ENCODE data around the gene CUL9.

Gene CUL9

GRCh38 chr6:43147691-43148477 lies 34.1 kb upstream of the CUL9 start:
- 91 to 93% methylated on average over 6 of the region's 6 CpGs for WGBS, 2 experiments
- Histone ChIP-seq H3K27me3 (ENCODE audit: control insufficient read depth, insufficient read depth, low read length, poor library complexity, severe bottlenecking) (no peaks in the 10 kb centered on the region), H3K27ac (ENCODE audit: insufficient read depth, low read depth, low read length, poor library complexity, severe bottlenecking) (no peak overlapping the region), H3K4me3 (ENCODE audit: insufficient read depth, low read depth, low read length) (no peak overlapping the region), H3K9me3 (ENCODE audit: control insufficient read depth, low read length) (no peaks in the 10 kb centered on the region), H3K36me3 (ENCODE audit: control insufficient read depth, insufficient read depth, low read length) (peaks cover 13% of the 10 kb centered on the region), H3K4me1 (ENCODE audit: control insufficient read depth, insufficient read depth, low read length) (peaks cover 6% of the 10 kb centered on the region)

GRCh38 chr6:43149265-43149664 lies 32.7 kb upstream of the CUL9 start:
- H3K9me3 ChIP-seq (ENCODE audit: control insufficient read depth, low read length) = no peaks in the 10 kb centered on the region
- no peak overlapping the region for H3K4me3 ChIP-seq (ENCODE audit: insufficient read depth, low read depth, low read length)
- WGBS, 2 experiments = 91 to 100% methylated on average over 1 of the region's 1 CpG
- no peaks in the 10 kb centered on the region for H3K4me1 ChIP-seq (ENCODE audit: control insufficient read depth, insufficient read depth, low read length)
- H3K27me3 ChIP-seq (ENCODE audit: control insufficient read depth, insufficient read depth, low read length, poor library complexity, severe bottlenecking) = no peaks in the 10 kb centered on the region
- H3K27ac ChIP-seq (ENCODE audit: insufficient read depth, low read depth, low read length, poor library complexity, severe bottlenecking) = no peak overlapping the region
- H3K36me3 ChIP-seq (ENCODE audit: control insufficient read depth, insufficient read depth, low read length) = peaks cover 13% of the 10 kb centered on the region

DNA sequence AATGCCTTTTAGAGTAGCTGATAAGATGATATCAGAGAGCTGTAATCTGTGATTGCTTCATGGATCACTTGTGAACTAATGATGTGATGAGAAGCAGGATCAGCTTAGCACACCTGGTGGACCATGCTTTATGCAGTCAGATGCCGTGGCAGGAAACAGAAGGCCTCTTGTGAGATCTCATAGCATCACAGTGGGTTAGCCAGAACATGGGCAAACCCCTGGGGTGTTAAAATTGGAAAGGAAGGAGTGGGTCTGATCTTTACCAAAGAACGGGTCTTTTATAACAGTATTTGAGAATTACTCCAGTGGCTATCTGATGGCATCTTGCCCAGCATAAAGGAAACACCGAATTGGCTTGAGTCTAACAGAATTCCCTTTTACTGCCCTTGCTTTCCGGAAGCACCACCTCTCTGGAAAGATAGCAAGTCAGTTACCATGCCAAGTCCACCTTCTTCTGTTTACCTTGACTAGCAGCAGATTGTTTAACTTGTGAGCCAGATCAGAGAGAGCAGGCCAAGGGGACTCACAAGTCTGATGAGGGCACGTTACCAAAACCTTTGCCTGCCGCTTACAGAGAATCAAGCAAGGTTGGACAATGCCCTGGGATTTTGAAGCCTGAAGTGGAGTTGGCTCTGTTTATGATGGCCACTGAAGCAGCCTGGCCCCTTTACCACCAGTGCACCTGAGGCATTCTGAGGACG lies 31.8 kb upstream of the CUL9 start:
- 95 to 98% methylated on average over 7 of the region's 7 CpGs for WGBS, 2 experiments
- Histone ChIP-seq H3K9me3 (ENCODE audit: control insufficient read depth, low read length) (no peaks in the 10 kb centered on the region), H3K36me3 (ENCODE audit: control insufficient read depth, insufficient read depth, low read length) (peaks cover 14% of the 10 kb centered on the region), H3K27ac (ENCODE audit: insufficient read depth, low read depth, low read length, poor library complexity, severe bottlenecking) (no peak overlapping the region), H3K4me1 (ENCODE audit: control insufficient read depth, insufficient read depth, low read length) (no peaks in the 10 kb centered on the region), H3K27me3 (ENCODE audit: control insufficient read depth, insufficient read depth, low read length, poor library complexity, severe bottlenecking) (no peaks in the 10 kb centered on the region), H3K4me3 (ENCODE audit: insufficient read depth, low read depth, low read length) (no peak overlapping the region)

DNA sequence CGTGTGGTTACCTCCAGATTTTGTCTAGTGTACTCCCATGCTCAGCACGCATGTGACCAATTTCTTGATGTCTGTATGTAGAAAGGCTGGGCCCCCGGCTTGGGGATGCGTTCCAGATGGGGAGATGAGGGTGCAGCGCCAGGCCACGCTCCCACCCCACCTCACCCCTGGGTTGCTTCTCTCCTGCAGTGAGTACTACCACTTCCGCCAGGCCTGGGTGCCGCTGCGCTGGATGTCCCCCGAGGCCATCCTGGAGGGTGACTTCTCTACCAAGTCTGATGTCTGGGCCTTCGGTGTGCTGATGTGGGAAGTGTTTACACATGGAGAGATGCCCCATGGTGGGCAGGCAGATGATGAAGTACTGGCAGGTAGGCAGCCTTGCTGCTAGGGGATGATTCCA lies 22.4 kb upstream of the CUL9 start:
- 92 to 97% methylated on average over 11 of the region's 11 CpGs for WGBS, 2 experiments
- H3K27me3 ChIP-seq (ENCODE audit: control insufficient read depth, insufficient read depth, low read length, poor library complexity, severe bottlenecking) = no peaks in the 10 kb centered on the region
- H3K27ac ChIP-seq (ENCODE audit: insufficient read depth, low read depth, low read length, poor library complexity, severe bottlenecking) = no peak overlapping the region

DNA sequence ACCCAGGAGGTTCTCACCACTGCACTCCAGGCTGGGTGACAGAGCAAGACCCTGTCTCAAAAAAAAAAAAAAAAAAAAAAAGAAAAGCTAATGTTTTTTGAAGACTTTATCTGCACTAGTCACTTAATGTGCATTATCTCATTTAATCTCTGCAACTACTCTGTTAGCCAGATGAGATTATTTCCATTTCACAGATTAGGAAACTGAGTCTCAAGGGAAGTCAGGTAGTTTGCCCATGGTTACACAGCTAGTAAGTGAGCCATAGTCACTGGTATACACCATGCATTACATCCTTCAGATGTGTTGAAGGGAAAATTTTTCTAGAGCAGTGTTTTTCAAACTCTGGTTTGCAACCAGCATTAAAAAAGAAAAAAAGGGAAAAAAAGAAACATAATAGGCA lies 18.1 kb upstream of the CUL9 start:
- Histone ChIP-seq H3K4me1 (ENCODE audit: control insufficient read depth, insufficient read depth, low read length) (no peaks in the 10 kb centered on the region), H3K27ac (ENCODE audit: insufficient read depth, low read depth, low read length, poor library complexity, severe bottlenecking) (no peak overlapping the region), H3K4me3 (ENCODE audit: insufficient read depth, low read depth, low read length) (no peak overlapping the region), H3K27me3 (ENCODE audit: control insufficient read depth, insufficient read depth, low read length, poor library complexity, severe bottlenecking) (no peaks in the 10 kb centered on the region), H3K9me3 (ENCODE audit: control insufficient read depth, low read length) (no peaks in the 10 kb centered on the region), H3K36me3 (ENCODE audit: control insufficient read depth, insufficient read depth, low read length) (peaks cover 8% of the 10 kb centered on the region)

More for the DNA sequence above, 22.4 kb upstream of the CUL9 start:
- H3K36me3 ChIP-seq (ENCODE audit: control insufficient read depth, insufficient read depth, low read length) = peaks cover 10% of the 10 kb centered on the region
- no peak overlapping the region for H3K4me3 ChIP-seq (ENCODE audit: insufficient read depth, low read depth, low read length)
- no peaks in the 10 kb centered on the region for H3K9me3 ChIP-seq (ENCODE audit: control insufficient read depth, low read length)
- H3K4me1 ChIP-seq (ENCODE audit: control insufficient read depth, insufficient read depth, low read length) = no peaks in the 10 kb centered on the region

GRCh38 chr6:43170417-43170930 lies 11.5 kb upstream of the CUL9 start:
- WGBS, 2 experiments = 0 to 1% methylated on average over 18 of the region's 18 CpGs
- Histone ChIP-seq H3K4me3 (ENCODE audit: insufficient read depth, low read depth, low read length) (peak overlapping the region; percentile 89), H3K4me1 (ENCODE audit: control insufficient read depth, insufficient read depth, low read length) (peaks cover 14% of the 10 kb centered on the region)

GRCh38 chr6:43170931-43171706 lies 10.9 kb upstream of the CUL9 start, which contains the start of gene SRF:
TSS of gene SRF (plus strand) at chr6:43171269. CDS start at chr6:43171657, 388 bp downstream.
- peaks cover 14% of the 10 kb centered on the region for H3K4me1 ChIP-seq (ENCODE audit: control insufficient read depth, insufficient read depth, low read length)
- H3K9me3 ChIP-seq (ENCODE audit: control insufficient read depth, low read length) = no peaks in the 10 kb centered on the region
- peak within 1 kb of the TSS; percentile 96 for H3K27ac ChIP-seq (ENCODE audit: insufficient read depth, low read depth, low read length, poor library complexity, severe bottlenecking)
- WGBS, 2 experiments = 0% methylated on average over 83 of the region's 83 CpGs
- H3K4me3 ChIP-seq (ENCODE audit: insufficient read depth, low read depth, low read length) = peak within 1 kb of the TSS; percentile 89
- H3K27me3 ChIP-seq (ENCODE audit: control insufficient read depth, insufficient read depth, low read length, poor library complexity, severe bottlenecking) = no peaks in the 10 kb centered on the region
- peaks cover 9% of the 10 kb centered on the region for H3K36me3 ChIP-seq (ENCODE audit: control insufficient read depth, insufficient read depth, low read length)

More at GRCh38 chr6:43170417-43170930, 11.5 kb upstream of the CUL9 start:
- Histone ChIP-seq H3K36me3 (ENCODE audit: control insufficient read depth, insufficient read depth, low read length) (peaks cover 3% of the 10 kb centered on the region), H3K27me3 (ENCODE audit: control insufficient read depth, insufficient read depth, low read length, poor library complexity, severe bottlenecking) (no peaks in the 10 kb centered on the region), H3K9me3 (ENCODE audit: control insufficient read depth, low read length) (no peaks in the 10 kb centered on the region), H3K27ac (ENCODE audit: insufficient read depth, low read depth, low read length, poor library complexity, severe bottlenecking) (peak overlapping the region; percentile 96)

GRCh38 chr6:43171707-43172103 lies 10.3 kb upstream of the CUL9 start:
- H3K4me1 ChIP-seq (ENCODE audit: control insufficient read depth, insufficient read depth, low read length) = peaks cover 14% of the 10 kb centered on the region
- H3K9me3 ChIP-seq (ENCODE audit: control insufficient read depth, low read length) = no peaks in the 10 kb centered on the region
- peaks cover 14% of the 10 kb centered on the region for H3K36me3 ChIP-seq (ENCODE audit: control insufficient read depth, insufficient read depth, low read length)
- no peaks in the 10 kb centered on the region for H3K27me3 ChIP-seq (ENCODE audit: control insufficient read depth, insufficient read depth, low read length, poor library complexity, severe bottlenecking)
- H3K27ac ChIP-seq (ENCODE audit: insufficient read depth, low read depth, low read length, poor library complexity, severe bottlenecking) = peak overlapping the region; percentile 72
- H3K4me3 ChIP-seq (ENCODE audit: insufficient read depth, low read depth, low read length) = peak overlapping the region; percentile 89
- WGBS, 2 experiments = 0 to 1% methylated on average over 57 of the region's 57 CpGs

- Histone ChIP-seq H3K27me3 (ENCODE audit: control insufficient read depth, insufficient read depth, low read length, poor library complexity, severe bottlenecking) (no peaks in the 10 kb centered on the region), H3K9me3 (ENCODE audit: control insufficient read depth, low read length) (no peaks in the 10 kb centered on the region), H3K27ac (ENCODE audit: insufficient read depth, low read depth, low read length, poor library complexity, severe bottlenecking) (no peak overlapping the region), H3K4me1 (ENCODE audit: control insufficient read depth, insufficient read depth, low read length) (peaks cover 14% of the 10 kb centered on the region), H3K4me3 (ENCODE audit: insufficient read depth, low read depth, low read length) (peak overlapping the region; percentile 89), H3K36me3 (ENCODE audit: control insufficient read depth, insufficient read depth, low read length) (peaks cover 16% of the 10 kb centered on the region)
- 2% methylated on average over 46 of the region's 46 CpGs for WGBS, 2 experiments
Observed at GRCh38 chr6:43172104-43173007, 9.6 kb upstream of the CUL9 start.
